HepG2 (cell line): ENCODE measurements around the gene PTGES3. TPM values are rescaled to one million over a fixed set of nuclear protein-coding genes. Genes with fewer than 3 reads are reported as not detected.
A peak's percentile ranks its signal among the peaks of the same experiment; 100 is the strongest.

Experiments used
- ATAC-seq: fragments of 200-7000 bp; cut with Tn5 transposase; 3 replicates; pipeline ENCODE4 v1.9.1; 2020; ENCODE audit warnings: mild to moderate bottlenecking, moderate library complexity
- BruUV-seq: library from RNA; stranded (reverse); fragments of 400-500 nt; replicated peaks from 2 replicates; lab custom pipeline; 2021; lab: Mats Ljungman, UMichigan
- CTCF ChIA-PET: fragments of 300-600 bp; formaldehyde crosslinking; extraction: SDS; loops from one replicate; lab custom pipeline; 2021; ENCODE audit warnings: low total read pairs, inconsistent platforms, low intra/inter-chr PET ratio; lab: Yijun Ruan, JAX
- POLR2A ChIA-PET: fragments of 350-600 bp; sonication (Branson Sonifier 250); formaldehyde crosslinking; loops from one replicate; lab custom pipeline; 2020; ENCODE audit warnings: antibody characterized with exemption, inconsistent platforms; lab: Yijun Ruan, JAX
- DNase-seq: peaks from one replicate; pipeline ENCODE4 v3.0.0-alpha.2; 2015; ENCODE audit warnings: low spot score
- FAIRE-seq: peaks from 3 replicates; lab custom pipeline; 2011; peaks lifted over from hg19 to GRCh38; lab: Jason Lieb, UNC
- H2AFZ ChIP-seq: one replicate; pipeline ENCODE4 v1.6.1; 2011; ENCODE audit warnings: low read length, inconsistent platforms
- H3K27ac ChIP-seq: fragments of 300-600 bp; 3 replicates; pipeline ENCODE4 v1.8.0; 2011; ENCODE audit warnings: mixed run types, mild to moderate bottlenecking, mixed read lengths, low read length, inconsistent platforms; ENCODE audit not compliant: insufficient read depth; ENCODE audit errors: extremely low read length
- H3K27me3 ChIP-seq, 2 experiments: fragments of 200-600 bp in 1 of 2; 2 replicates in 1 of 2; 3 replicates in 1 of 2; pipeline versions ENCODE4 v1.6.0 to v1.8.0; 2011; ENCODE audit warnings: low read length in 2 of 2, mild to moderate bottlenecking in 2 of 2, moderate library complexity in 2 of 2, inconsistent platforms in 1 of 2; ENCODE audit not compliant: insufficient read depth in 2 of 2, control insufficient read depth in 1 of 2
- H3K36me3 ChIP-seq, 2 experiments: fragments of 200-600 bp in 1 of 2; replicated peaks in 1 of 2; 2 replicates in 1 of 2; 3 replicates in 1 of 2; pipeline versions ENCODE4 v1.5.1 to v1.8.0; 2011; ENCODE audit warnings: low read length in 2 of 2, inconsistent platforms in 1 of 2; ENCODE audit not compliant: insufficient read depth in 2 of 2, control insufficient read depth in 1 of 2
- H3K4me1 ChIP-seq: 2 replicates; pipeline ENCODE4 v1.5.1; 2012; ENCODE audit warnings: low read length, inconsistent platforms; ENCODE audit not compliant: insufficient read depth
- H3K4me2 ChIP-seq: 2 replicates; pipeline ENCODE4 v1.6.0; 2011; ENCODE audit warnings: low read depth, low read length, inconsistent platforms
- H3K4me3 ChIP-seq, 3 experiments: fragments of 200-600 bp in 1 of 3; sonication (generic), shearing (Covaris generic) in 1 of 3; replicated peaks in 1 of 3; 2 replicates each; pipeline ENCODE4 v1.5.1; 2011 to 2016; ENCODE audit warnings: low read length in 3 of 3, inconsistent platforms in 2 of 3, low read depth in 2 of 3, mild to moderate bottlenecking in 2 of 3, control low read depth in 1 of 3, mixed read lengths in 1 of 3; ENCODE audit not compliant: insufficient read depth in 1 of 3
- H3K79me2 ChIP-seq: one replicate; pipeline ENCODE4 v1.6.1; 2011; ENCODE audit warnings: low read length, inconsistent platforms; ENCODE audit not compliant: insufficient read depth
- H3K9ac ChIP-seq: 2 replicates; pipeline ENCODE4 v1.6.0; 2011; ENCODE audit warnings: mild to moderate bottlenecking, low read depth, low read length, inconsistent platforms; ENCODE audit not compliant: insufficient read depth
- H3K9me3 ChIP-seq: 2 replicates; pipeline ENCODE4 v1.5.1; 2012; ENCODE audit warnings: mild to moderate bottlenecking, low read length
- H4K20me1 ChIP-seq: 2 replicates; pipeline ENCODE4 v1.6.0; 2011; ENCODE audit warnings: inconsistent platforms, mild to moderate bottlenecking, low read length, moderate library complexity; ENCODE audit not compliant: insufficient read depth
- PRMT3 ChIP-seq: sonication (generic); formaldehyde crosslinking; IDR thresholded peaks from 2 replicates; pipeline ENCODE4 v1.8.1; 2022; ENCODE audit warnings: low read depth, mild to moderate bottlenecking, moderate library complexity, missing genetic modification reagents, borderline replicate concordance
- WGBS: methylation state at CpG from one replicate; pipeline ENCODE4 v1.1.6; 2017; ENCODE audit warnings: low lambda C conversion rate; 5-methylcytosine and 5-hydroxymethylcytosine counted together
- in situ Hi-C: cut with HindIII; loops from 2 replicates; pipeline ENCODE4 v1.10.0; 2017; ENCODE audit warnings: low pct_unique_long_range_greater_than_20kb; ENCODE audit not compliant: extremely low pct_ligation_motif_present
- intact Hi-C: fragments of 100-400 bp; cut with micrococcal nuclease; formaldehyde crosslinking; loops from one replicate; pipeline ENCODE4 v1.10.0; 2022; ENCODE audit not compliant: unreplicated experiment
- polyA plus RNA-seq, 8 experiments: library from polyadenylated mRNA; depleted of rRNA in 3 of 8; stranded (reverse) in 7 of 8; unstranded in 1 of 8; fragments of >200 nt; fragmentation: Illumina TruSeq in 4 of 8; extraction: Trizol in 4 of 8; gene quantifications; 2 replicates each; pipeline versions ENCODE4 v1.2.1 to v1.2.3, GENCODE V29; 2011 to 2016; ENCODE audit warnings: low read depth in 4 of 8, missing spikeins in 1 of 8, mixed read lengths in 1 of 8; ENCODE audit not compliant: insufficient read depth in 1 of 8
- total RNA-seq, 5 experiments: library from RNA; depleted of rRNA; stranded (reverse); fragments of >200 nt; fragmentation: Illumina TruSeq; extraction: Trizol; gene quantifications; 2 replicates each; pipeline ENCODE4 v1.2.3, GENCODE V29; 2016; ENCODE audit warnings: low read depth in 1 of 5
- TF ChIP-seq, protein P1 (sequence below): sonication (generic); formaldehyde crosslinking; IDR thresholded peaks from 2 replicates; pipeline ENCODE4 v1.4.0; 2020; ENCODE audit warnings: missing genetic modification reagents
- TF ChIP-seq, protein P2 (sequence below): sonication (generic); formaldehyde crosslinking; IDR thresholded peaks from 2 replicates; pipeline ENCODE4 v1.4.0; 2020; ENCODE audit warnings: missing genetic modification reagents, borderline replicate concordance
- TF ChIP-seq, protein P3 (sequence below): sonication (generic); formaldehyde crosslinking; IDR thresholded peaks from 2 replicates; pipeline ENCODE4 v1.4.0; 2020; ENCODE audit warnings: missing genetic modification reagents

PTGES3 gene
- total and polyA plus RNA-seq, 2 of the 13 experiments (the other 11 are each of a cell fraction or from before 2014, with no cell fraction given), result 54.4 to 159 TPM

DNA sequence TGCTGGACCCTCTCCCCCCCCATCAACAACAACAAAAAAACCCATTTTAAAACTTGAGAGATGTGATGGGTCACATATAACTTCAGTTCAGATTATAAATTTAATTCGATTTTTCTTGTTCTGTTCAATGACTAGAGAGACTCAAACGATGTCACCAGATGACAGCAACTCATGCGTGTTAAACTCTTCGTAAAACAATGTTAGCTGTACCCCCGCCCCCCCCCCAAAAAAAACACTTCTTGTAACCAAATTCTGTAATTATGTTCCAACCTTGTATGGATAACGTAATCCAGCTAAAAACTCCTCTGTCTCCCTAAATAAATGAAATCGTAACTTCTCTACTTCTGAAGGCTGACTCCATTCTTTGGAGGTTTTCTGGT is 37.6 kb upstream of the PTGES3 start:
- H3K79me2 ChIP-seq, result peaks cover 43% of the 10 kb centered on the region
- no peak for ATAC-seq
- intact Hi-C loops (loop anchor here (1.0 to 10.0 kb wide), 3 partner anchors 25 to 81 kb away; partner anchors contain the start of genes ATP5F1B and PTGES3), in situ Hi-C loops (loop anchor here (5.0 to 10.0 kb wide), 2 partner anchors 38 to 81 kb away; partner anchors contain the start of genes ATP5F1B and PTGES3)
- H3K4me2 ChIP-seq, result peak overlapping the region; percentile 70
- WGBS, result 32% methylated on average over 7 of the region's 7 CpGs
- no peaks in the 10 kb centered on the region for H3K9me3 ChIP-seq
- DNase-seq, result no peak
- H3K36me3 ChIP-seq, result peaks cover 6 to 26% of the 10 kb centered on the region in 2 experiments
- TF ChIP-seq, protein P1, sequence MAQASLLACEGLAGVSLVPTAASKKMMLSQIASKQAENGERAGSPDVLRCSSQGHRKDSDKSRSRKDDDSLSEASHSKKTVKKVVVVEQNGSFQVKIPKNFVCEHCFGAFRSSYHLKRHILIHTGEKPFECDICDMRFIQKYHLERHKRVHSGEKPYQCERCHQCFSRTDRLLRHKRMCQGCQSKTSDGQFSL (CRISPR knock-in tag), result 0 out of 2 replicates have a peak, but pooled peaks have one; percentile 2
- TF ChIP-seq, protein P2, sequence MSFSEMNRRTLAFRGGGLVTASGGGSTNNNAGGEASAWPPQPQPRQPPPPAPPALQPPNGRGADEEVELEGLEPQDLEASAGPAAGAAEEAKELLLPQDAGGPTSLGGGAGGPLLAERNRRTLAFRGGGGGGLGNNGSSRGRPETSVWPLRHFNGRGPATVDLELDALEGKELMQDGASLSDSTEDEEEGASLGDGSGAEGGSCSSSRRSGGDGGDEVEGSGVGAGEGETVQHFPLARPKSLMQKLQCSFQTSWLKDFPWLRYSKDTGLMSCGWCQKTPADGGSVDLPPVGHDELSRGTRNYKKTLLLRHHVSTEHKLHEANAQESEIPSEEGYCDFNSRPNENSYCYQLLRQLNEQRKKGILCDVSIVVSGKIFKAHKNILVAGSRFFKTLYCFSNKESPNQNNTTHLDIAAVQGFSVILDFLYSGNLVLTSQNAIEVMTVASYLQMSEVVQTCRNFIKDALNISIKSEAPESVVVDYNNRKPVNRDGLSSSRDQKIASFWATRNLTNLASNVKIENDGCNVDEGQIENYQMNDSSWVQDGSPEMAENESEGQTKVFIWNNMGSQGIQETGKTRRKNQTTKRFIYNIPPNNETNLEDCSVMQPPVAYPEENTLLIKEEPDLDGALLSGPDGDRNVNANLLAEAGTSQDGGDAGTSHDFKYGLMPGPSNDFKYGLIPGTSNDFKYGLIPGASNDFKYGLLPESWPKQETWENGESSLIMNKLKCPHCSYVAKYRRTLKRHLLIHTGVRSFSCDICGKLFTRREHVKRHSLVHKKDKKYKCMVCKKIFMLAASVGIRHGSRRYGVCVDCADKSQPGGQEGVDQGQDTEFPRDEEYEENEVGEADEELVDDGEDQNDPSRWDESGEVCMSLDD (CRISPR knock-in tag), result no peak
- TF ChIP-seq, protein P3, sequence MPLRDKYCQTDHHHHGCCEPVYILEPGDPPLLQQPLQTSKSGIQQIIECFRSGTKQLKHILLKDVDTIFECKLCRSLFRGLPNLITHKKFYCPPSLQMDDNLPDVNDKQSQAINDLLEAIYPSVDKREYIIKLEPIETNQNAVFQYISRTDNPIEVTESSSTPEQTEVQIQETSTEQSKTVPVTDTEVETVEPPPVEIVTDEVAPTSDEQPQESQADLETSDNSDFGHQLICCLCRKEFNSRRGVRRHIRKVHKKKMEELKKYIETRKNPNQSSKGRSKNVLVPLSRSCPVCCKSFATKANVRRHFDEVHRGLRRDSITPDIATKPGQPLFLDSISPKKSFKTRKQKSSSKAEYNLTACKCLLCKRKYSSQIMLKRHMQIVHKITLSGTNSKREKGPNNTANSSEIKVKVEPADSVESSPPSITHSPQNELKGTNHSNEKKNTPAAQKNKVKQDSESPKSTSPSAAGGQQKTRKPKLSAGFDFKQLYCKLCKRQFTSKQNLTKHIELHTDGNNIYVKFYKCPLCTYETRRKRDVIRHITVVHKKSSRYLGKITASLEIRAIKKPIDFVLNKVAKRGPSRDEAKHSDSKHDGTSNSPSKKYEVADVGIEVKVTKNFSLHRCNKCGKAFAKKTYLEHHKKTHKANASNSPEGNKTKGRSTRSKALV (CRISPR knock-in tag), result 0 out of 2 replicates have a peak, but pooled peaks have one; percentile 4
- TF ChIP-seq PRMT3 (CRISPR knock-in tag), result no peak
- H3K4me3 ChIP-seq, result peak overlapping the region; percentile 84 to 94 (median 92); a peak in 4 of 6 replicates
- POLR2A ChIA-PET, result interaction anchor here (0.7 to 1.8 kb wide), 34 partner anchors 9 to 908 kb away, joined by 3 to 42 read pairs (median 5); partner anchors contain the start of genes ATP5F1B, GLS2, NEMP1 and ORMDL2
- peak overlapping the region; percentile 73 for H2AFZ ChIP-seq
- peak overlapping the region; percentile 92 for H3K27ac ChIP-seq
- peak overlapping the region; percentile 100 for H3K9ac ChIP-seq
- FAIRE-seq, result no peak
- peaks cover 30% of the 10 kb centered on the region for H3K4me1 ChIP-seq
- peaks cover 0 to 6% of the 10 kb centered on the region in 2 experiments; a peak in 1 of 5 replicates for H3K27me3 ChIP-seq
- H4K20me1 ChIP-seq, result peaks cover 37% of the 10 kb centered on the region
- BruUV-seq, result TSS peak; percentile 96
- CTCF ChIA-PET, result no interaction called here
